HCT116 (cell line): Measurements from ENCODE around the gene UBE2G2. TPM values are rescaled to one million over a fixed set of nuclear protein-coding genes. Genes with fewer than 3 reads are reported as not detected.

ENCODE experiments used
- ATAC-seq: fragments of 200-7000 bp; cut with Tn5 transposase; 2 replicates; pipeline ENCODE4 v1.9.1; 2020; ENCODE audit warnings: mild to moderate bottlenecking, moderate library complexity
- BruUV-seq: library from RNA; stranded (reverse); fragments of 400-500 nt; replicated peaks from 2 replicates; lab custom pipeline; 2021; lab: Mats Ljungman, UMichigan
- CTCF ChIA-PET: fragments of 300-600 bp; sonication (Branson Sonifier 250); formaldehyde crosslinking; loops from one replicate; lab custom pipeline; 2021; ENCODE audit warnings: antibody characterized with exemption; lab: Charles Lee
- POLR2A ChIA-PET: fragments of 300-600, 350-600 bp; sonication (Branson Sonifier 250); formaldehyde crosslinking; loops from one replicate; lab custom pipeline; 2021; ENCODE audit warnings: antibody characterized with exemption; lab: Charles Lee
- RAD21 ChIA-PET, 2 experiments: fragments of 300-600 bp; sonication (Branson Sonifier 250); formaldehyde crosslinking; loops; one replicate each; lab custom pipeline; 2023; ENCODE audit warnings: low total read pairs in 2 of 2; ENCODE audit not compliant: uncharacterized antibody in 2 of 2, unreplicated experiment in 2 of 2, low non-redundant PET in 1 of 2; lab: Charles Lee
- DNase-seq: peaks from one replicate; pipeline ENCODE4 v3.0.0-alpha.2; 2010; ENCODE audit warnings: low read depth, low spot score
- H2AFZ ChIP-seq: fragments of 200-600 bp; shearing (Covaris generic), sonication (generic); 2 replicates; pipeline ENCODE4 v1.6.1; 2017; ENCODE audit warnings: low read depth, mixed run types, mixed read lengths, antibody characterized with exemption, low read length; ENCODE audit not compliant: poor library complexity, severe bottlenecking
- H3K27ac ChIP-seq: 2 replicates; pipeline ENCODE4 v1.5.1; 2012; ENCODE audit warnings: low read depth, low read length
- H3K27me3 ChIP-seq: fragments of 200-600 bp; sonication (generic); 2 replicates; pipeline ENCODE4 v1.6.1; 2016; ENCODE audit warnings: mixed run types, low read length, mixed read lengths; ENCODE audit not compliant: insufficient read depth
- H3K36me3 ChIP-seq, 2 experiments: fragments of 200-500 bp in 1 of 2; fragments of 200-600 bp in 1 of 2; sonication (Bioruptor generic) in 1 of 2; sonication (generic) in 1 of 2; 2 replicates each; pipeline versions ENCODE4 v1.5.1 to v1.6.1; 2014 to 2016; ENCODE audit warnings: low read length in 2 of 2, inconsistent platforms in 1 of 2, mixed read lengths in 1 of 2, mixed run types in 1 of 2; ENCODE audit not compliant: insufficient read depth in 2 of 2, control insufficient read depth in 1 of 2
- H3K4me1 ChIP-seq, 2 experiments: fragments of 200-600 bp in 1 of 2; sonication (generic) in 1 of 2; 2 replicates each; pipeline versions ENCODE4 v1.5.1 to v1.6.1; 2012 to 2017; ENCODE audit warnings: low read length in 2 of 2, inconsistent platforms in 1 of 2, mild to moderate bottlenecking in 1 of 2, mixed read lengths in 1 of 2, mixed run types in 1 of 2, moderate library complexity in 1 of 2; ENCODE audit not compliant: insufficient read depth in 2 of 2, control insufficient read depth in 1 of 2
- H3K4me2 ChIP-seq: fragments of 200-600 bp; sonication (generic); 2 replicates; pipeline ENCODE4 v1.6.1; 2017; ENCODE audit warnings: mixed run types, low read length, mixed read lengths
- H3K4me3 ChIP-seq, 2 experiments: fragments of 200-600 bp in 1 of 2; sonication (generic) in 1 of 2; replicated peaks in 1 of 2; 2 replicates each; pipeline ENCODE4 v1.5.1; 2011 to 2016; ENCODE audit warnings: low read length in 2 of 2, control low read depth in 1 of 2, low read depth in 1 of 2, mild to moderate bottlenecking in 1 of 2, mixed read lengths in 1 of 2, mixed run types in 1 of 2
- H3K79me2 ChIP-seq: fragments of 200-600 bp; sonication (generic); 2 replicates; pipeline ENCODE4 v1.6.1; 2017; ENCODE audit warnings: mild to moderate bottlenecking, mixed run types, low read length, moderate library complexity, mixed read lengths; ENCODE audit not compliant: insufficient read depth
- H3K9ac ChIP-seq: fragments of 200-600 bp; sonication (generic); 2 replicates; pipeline ENCODE4 v1.6.1; 2016; ENCODE audit warnings: low read length, mixed read lengths
- H3K9me2 ChIP-seq: fragments of 200-600 bp; sonication (generic), shearing (Covaris generic); 2 replicates; pipeline ENCODE4 v1.6.1; 2017; ENCODE audit warnings: mixed run types, mild to moderate bottlenecking, moderate library complexity; ENCODE audit not compliant: insufficient read depth
- H3K9me3 ChIP-seq, 2 experiments: fragments of 200-500 bp in 1 of 2; fragments of 200-600 bp in 1 of 2; sonication (Bioruptor generic) in 1 of 2; sonication (generic) in 1 of 2; 2 replicates each; pipeline ENCODE4 v1.6.1; 2014 to 2017; ENCODE audit warnings: low read length in 2 of 2, mixed read lengths in 2 of 2, inconsistent platforms in 1 of 2, low read depth in 1 of 2, mild to moderate bottlenecking in 1 of 2, mixed run types in 1 of 2, moderate library complexity in 1 of 2; ENCODE audit not compliant: control insufficient read depth in 1 of 2, insufficient read depth in 1 of 2
- H4K20me1 ChIP-seq: fragments of 200-600 bp; sonication (generic), shearing (Covaris generic); 2 replicates; pipeline ENCODE4 v1.6.1; 2017; ENCODE audit warnings: mixed run types, mild to moderate bottlenecking, moderate library complexity; ENCODE audit not compliant: insufficient read depth
- CBX3 ChIP-seq: IDR thresholded peaks from 2 replicates; pipeline ENCODE4 v1.6.1; 2012; ENCODE audit warnings: low read depth
- CTCF ChIP-seq, 3 experiments: fragments of 200-600 bp in 1 of 3; sonication (generic) in 1 of 3; IDR thresholded peaks in 2 of 3; conservative IDR thresholded peaks in 1 of 3; 2 replicates each; pipeline ENCODE4 v1.5.1; 2012 to 2017; ENCODE audit warnings: low read depth in 2 of 3, low read length in 2 of 3, antibody characterized with exemption in 1 of 3, borderline replicate concordance in 1 of 3, control low read depth in 1 of 3, mild to moderate bottlenecking in 1 of 3, mixed read lengths in 1 of 3, mixed run types in 1 of 3, moderate library complexity in 1 of 3; ENCODE audit not compliant: insufficient read depth in 1 of 3
- ELF1 ChIP-seq: IDR thresholded peaks from 2 replicates; pipeline ENCODE4 v1.6.1; 2012; ENCODE audit warnings: low read depth, borderline replicate concordance
- JUND ChIP-seq: IDR thresholded peaks from 2 replicates; pipeline ENCODE4 v1.6.1; 2012
- POLR2AphosphoS5 ChIP-seq: IDR thresholded peaks from 2 replicates; pipeline ENCODE4 v1.6.1; 2011; ENCODE audit warnings: mild to moderate bottlenecking, low read depth, low read length, moderate library complexity
- RAD21 ChIP-seq: IDR thresholded peaks from 2 replicates; pipeline ENCODE4 v1.6.1; 2012; ENCODE audit warnings: low read depth, mild to moderate bottlenecking
- ZFX ChIP-seq: fragments of 450-650 bp; IDR thresholded peaks from 2 replicates; pipeline ENCODE4 v1.6.1; 2017
- ZNF274 ChIP-seq: fragments of 200-500 bp; sonication (Bioruptor generic); IDR thresholded peaks from 2 replicates; pipeline ENCODE4 v1.6.1; 2014; ENCODE audit warnings: mild to moderate bottlenecking, low read depth, low read length, inconsistent platforms
- intact Hi-C: fragments of 100-400 bp; cut with micrococcal nuclease; formaldehyde crosslinking; loops from 2 replicates; pipeline ENCODE4 v1.10.0; 2022
- total RNA-seq: library from RNA; stranded (reverse); gene quantifications from one replicate; pipeline ENCODE4 v1.2.1, GENCODE V29; 2021; ENCODE audit not compliant: unreplicated experiment
- TF ChIP-seq, protein P1 (sequence below): IDR thresholded peaks from 2 replicates; pipeline ENCODE4 v1.6.1; 2012

Gene UBE2G2
- total RNA-seq, 1 experiment from 2014 or later = 86.5 TPM

DNA sequence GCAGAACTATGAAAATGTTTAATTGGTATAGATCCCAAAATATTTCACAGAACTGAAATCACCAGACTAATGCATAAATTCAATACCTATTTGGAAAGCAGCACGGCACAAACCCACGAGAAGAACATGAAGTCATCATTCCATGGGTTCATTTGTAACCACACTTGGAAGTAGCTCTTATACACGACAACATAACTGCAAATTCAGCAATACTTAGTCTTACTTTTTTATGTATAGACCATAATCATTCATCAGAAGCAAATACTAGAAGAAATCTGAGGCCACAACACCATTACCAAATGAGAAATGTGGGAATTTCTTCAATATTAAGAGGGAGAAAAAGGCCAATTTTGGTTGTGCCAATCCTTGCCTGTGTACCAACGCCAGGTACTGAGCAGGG, 4.2 kb upstream of the UBE2G2 start:
- POLR2A ChIA-PET = no interaction called here
- DNase-seq (no peak), ATAC-seq (no peak)
- H3K27ac ChIP-seq = no peak overlapping the region
- H3K79me2 ChIP-seq = peaks cover 17% of the 10 kb centered on the region
- RAD21 ChIA-PET = no interaction called here
- H3K9ac ChIP-seq = no peak overlapping the region
- H3K27me3 ChIP-seq = no peaks in the 10 kb centered on the region
- H3K4me2 ChIP-seq = no peak overlapping the region
- no peak overlapping the region for H2AFZ ChIP-seq
- no TSS peak for BruUV-seq
- H4K20me1 ChIP-seq = peaks cover under 1% of the 10 kb centered on the region; the same call in 1 of the 2 replicates
- no peak overlapping the region for H3K4me3 ChIP-seq
- H3K9me2 ChIP-seq = no peaks in the 10 kb centered on the region
- no peak for TF ChIP-seq CBX3
- TF ChIP-seq RAD21 = no peak
- TF ChIP-seq, protein P1, sequence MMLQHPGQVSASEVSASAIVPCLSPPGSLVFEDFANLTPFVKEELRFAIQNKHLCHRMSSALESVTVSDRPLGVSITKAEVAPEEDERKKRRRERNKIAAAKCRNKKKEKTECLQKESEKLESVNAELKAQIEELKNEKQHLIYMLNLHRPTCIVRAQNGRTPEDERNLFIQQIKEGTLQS = no peak
- TF ChIP-seq JUND = no peak
- TF ChIP-seq POLR2AphosphoS5 = no peak
- no peak for TF ChIP-seq ELF1
- TF ChIP-seq CTCF (IDR thresholded peaks at IDR 0.05 in 2 of 3, conservative IDR thresholded peaks at IDR 0.05 in 1 of 3; ENCODE audit: borderline replicate concordance in 1 of 3, insufficient read depth in 1 of 3, low read depth in 2 of 3, low read length in 2 of 3) = no peak
- no peak for TF ChIP-seq ZFX
- TF ChIP-seq ZNF274 = no peak
- CTCF ChIA-PET = interaction anchor here (1.0 kb wide), 1 partner anchor 12 kb away, joined by 4 read pairs; no protein-coding TSS in a partner anchor
- H3K9me3 ChIP-seq = no peaks in the 10 kb centered on the region
- H3K4me1 ChIP-seq = peaks cover 6 to 10% of the 10 kb centered on the region in 2 experiments; a peak in 1 of 4 replicates
- intact Hi-C loops = no loop called here
- peaks cover 0 to 14% of the 10 kb centered on the region in 2 experiments; a peak in 2 of 4 replicates for H3K36me3 ChIP-seq
